ENCODE data around the gene FPGT. TPM values are rescaled to one million over a fixed set of nuclear protein-coding genes. Genes with fewer than 3 reads are reported as not detected.

Gene FPGT
- 10.1 and 14.3 TPM in 2 replicates for total RNA-seq

DNA sequence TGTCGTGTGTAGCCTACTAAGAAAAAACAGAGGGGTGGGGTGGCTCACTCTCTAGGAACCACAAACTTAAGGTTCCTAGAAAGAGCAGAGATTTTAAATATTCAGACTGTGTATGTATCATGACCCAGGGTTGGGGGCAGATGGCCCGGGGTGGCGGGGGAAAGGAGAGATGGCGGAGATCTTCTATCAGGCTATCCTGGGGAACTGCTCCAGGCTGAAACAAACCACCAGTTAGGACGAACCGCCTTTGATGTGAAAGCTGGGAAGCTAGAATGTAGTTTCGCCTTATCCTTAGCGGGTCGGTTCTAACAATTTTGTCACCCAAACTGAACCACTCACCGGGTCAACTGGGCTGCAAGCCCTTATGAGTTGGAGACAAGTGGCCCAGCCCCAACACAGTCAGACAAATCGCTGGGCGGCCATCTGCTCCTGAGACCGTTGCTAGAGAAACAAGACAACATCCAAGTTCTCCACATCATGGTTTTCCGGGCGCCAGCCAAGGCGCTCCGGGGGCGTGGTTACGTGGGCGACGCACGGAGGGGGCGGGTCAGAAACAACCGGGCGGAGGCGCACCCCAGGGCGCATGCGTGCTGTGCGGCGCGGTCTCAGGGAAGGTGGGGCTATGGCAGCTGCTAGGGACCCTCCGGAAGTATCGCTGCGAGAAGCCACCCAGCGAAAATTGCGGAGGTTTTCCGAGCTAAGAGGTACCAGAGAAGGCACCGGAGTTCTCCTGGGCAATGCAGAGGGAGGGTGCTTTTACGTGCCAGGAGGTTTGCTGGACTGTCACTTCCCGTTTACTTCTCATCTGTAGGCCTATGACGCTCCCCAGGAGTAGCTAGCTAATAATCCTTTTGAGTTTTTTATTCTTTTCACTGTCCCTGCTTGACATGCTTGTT is at the start of gene FPGT, which contains the start of gene LRRIQ3:
Gene FPGT (plus strand): TSS at position 586 of the 896 bp plus-strand sequence. CDS start 37 bp downstream, at position 623.
Gene LRRIQ3 (minus strand): TSS at position 520 of the 896 bp plus-strand sequence. CDS start 14,492 bp downstream, outside the sequence.

DNA sequence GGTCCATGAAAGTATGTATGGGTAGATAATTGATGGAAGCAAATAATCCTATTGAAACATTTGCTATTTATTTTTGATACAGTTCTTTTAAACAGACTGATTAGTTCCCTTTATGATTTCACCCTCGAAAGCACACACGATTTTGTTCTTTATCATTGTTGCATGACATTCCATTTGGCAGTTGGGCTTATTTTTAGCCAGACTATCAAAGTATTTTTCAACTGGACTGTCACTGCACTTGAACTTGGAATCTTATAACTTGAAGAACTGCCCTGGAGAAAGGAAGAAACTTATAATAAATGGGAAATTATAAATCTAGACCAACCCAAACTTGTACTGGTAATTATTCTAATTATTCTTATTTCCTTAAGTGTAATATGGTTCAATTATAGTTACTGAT is 37.1 kb downstream of the FPGT start, which contains the start of gene TNNI3K:
Gene TNNI3K (plus strand): TSS at position 235 of the 400 bp plus-strand sequence. CDS start 65 bp downstream, at position 300.

Other genes starting within 250 kb of the FPGT start
- under 0.01 and 0.86 TPM in 2 replicates for gene LRRIQ3, start 66 bp upstream of the FPGT start, total RNA-seq
- gene TNNI3K, start 37.1 kb downstream of the FPGT start, total RNA-seq = 0.10 TPM in 1 of 2 replicates, not detected in the other